Measurements from ENCODE around the gene TNFRSF1A.

Gene TNFRSF1A

GRCh38 chr12:6336889-6337853, 4.7 kb downstream of the TNFRSF1A start:
- no peak for DNase-seq (ENCODE audit: low read depth in 2 of 2)

- peak; percentile 48 to 73 for DNase-seq (ENCODE audit: low read depth in 2 of 2)
These were observed 5.6 kb downstream of the TNFRSF1A start for GRCh38 chr12:6336079-6336888.

GRCh38 chr12:6335451-6336078, 6.3 kb downstream of the TNFRSF1A start:
- DNase-seq (ENCODE audit: low read depth in 2 of 2): peak; percentile 75 to 86

- no peak for DNase-seq (ENCODE audit: low read depth in 2 of 2)
These were observed 6.9 kb downstream of the TNFRSF1A start for GRCh38 chr12:6334940-6335450.

- DNase-seq (ENCODE audit: low read depth in 2 of 2): no peak
These were observed 7.5 kb downstream of the TNFRSF1A start for GRCh38 chr12:6334359-6334758.

- no peak for DNase-seq (ENCODE audit: low read depth in 2 of 2)
These were observed 8.3 kb downstream of the TNFRSF1A start for GRCh38 chr12:6333566-6333965.

GRCh38 chr12:6333029-6333428, 8.8 kb downstream of the TNFRSF1A start:
- DNase-seq (ENCODE audit: low read depth in 2 of 2): no peak

GRCh38 chr12:6332459-6332858, 9.4 kb downstream of the TNFRSF1A start:
- DNase-seq (ENCODE audit: low read depth in 2 of 2): no peak

- no peak for DNase-seq (ENCODE audit: low read depth in 2 of 2)
These were observed 10.7 kb downstream of the TNFRSF1A start for GRCh38 chr12:6330999-6331714.

GRCh38 chr12:6330192-6330591, 11.7 kb downstream of the TNFRSF1A start:
- no peak for DNase-seq (ENCODE audit: low read depth in 2 of 2)

- no peak for DNase-seq (ENCODE audit: low read depth in 2 of 2)
These were observed 12.2 kb downstream of the TNFRSF1A start for GRCh38 chr12:6329703-6330064.

- no peak for DNase-seq (ENCODE audit: low read depth in 2 of 2)
These were observed 12.8 kb downstream of the TNFRSF1A start for GRCh38 chr12:6328945-6329702.

GRCh38 chr12:6328045-6328779, 13.7 kb downstream of the TNFRSF1A start:
- DNase-seq (ENCODE audit: low read depth in 2 of 2): no peak

GRCh38 chr12:6327229-6328041, 14.4 kb downstream of the TNFRSF1A start:
- no peak for DNase-seq (ENCODE audit: low read depth in 2 of 2)

- no peak for DNase-seq (ENCODE audit: low read depth in 2 of 2)
These were observed 15.3 kb downstream of the TNFRSF1A start for GRCh38 chr12:6326316-6327228.

GRCh38 chr12:6324936-6325750, 16.7 kb downstream of the TNFRSF1A start:
- DNase-seq (ENCODE audit: low read depth in 2 of 2): no peak
